Measurements from ENCODE around the gene SDS. TPM values are rescaled to one million over a fixed set of nuclear protein-coding genes. Genes with fewer than 3 reads are reported as not detected.

Gene SDS
- total and polyA plus RNA-seq, 2 donors (not counting 3 experiments of a cell fraction or from before 2014, with no cell fraction given) = not detected

DNA sequence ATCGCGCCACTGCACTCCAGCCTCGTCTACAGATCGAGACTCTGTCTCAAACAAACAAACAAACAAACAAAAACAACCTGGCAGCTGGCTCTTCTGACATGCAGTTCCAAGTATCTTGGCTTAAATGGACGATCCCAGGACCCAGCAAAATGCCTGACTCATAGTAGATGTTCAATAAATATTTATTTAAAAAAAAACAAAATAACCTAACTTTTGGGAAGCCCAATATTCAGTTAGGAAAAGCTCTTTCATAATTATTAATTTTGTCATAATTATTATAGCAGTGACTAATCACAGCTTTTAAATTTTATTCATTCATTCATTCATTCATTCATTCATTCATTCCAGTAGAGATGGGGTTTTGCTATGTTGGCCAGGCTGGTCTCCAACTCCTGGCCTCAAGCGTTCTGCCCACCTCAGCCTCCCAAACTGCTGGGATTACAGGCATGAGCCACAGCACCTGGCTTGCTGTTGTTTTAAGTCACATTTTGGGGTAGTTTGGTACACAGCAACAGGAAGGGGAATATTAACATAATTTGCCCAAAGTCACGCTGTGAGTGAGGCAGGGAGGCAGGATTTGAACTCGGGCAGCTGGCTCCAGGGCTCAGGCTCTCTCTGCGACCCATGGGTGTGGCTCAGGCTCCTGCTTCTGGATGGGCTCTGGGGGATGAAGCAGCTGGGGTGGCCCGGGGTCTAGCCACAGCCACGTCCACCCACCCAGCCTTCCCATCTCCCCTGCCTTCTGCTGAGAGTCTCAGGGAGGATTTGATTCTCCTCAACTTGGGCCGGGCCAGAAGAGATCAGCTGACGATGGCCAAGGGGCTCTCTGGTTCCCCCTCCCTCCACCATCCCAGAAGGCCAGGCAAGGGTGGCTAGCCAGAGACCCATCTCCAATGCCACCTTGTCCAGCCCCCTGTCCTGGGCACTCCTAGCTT is 2.4 kb downstream of the SDS start:
- no peak overlapping the region for H3K4me3 ChIP-seq (replicated peaks in 1 of 3; ENCODE audit: insufficient read depth in 1 of 3, low read depth in 1 of 3, low read length in 3 of 3)
- H3K79me2 ChIP-seq (ENCODE audit: control insufficient read depth, insufficient read depth, low read length) = no peaks in the 10 kb centered on the region
- no peak for TF ChIP-seq FOS (IDR thresholded peaks at IDR 0.05; ENCODE audit: borderline replicate concordance, insufficient read depth, low read length)
- TF ChIP-seq POLR2AphosphoS5 (IDR thresholded peaks at IDR 0.05; ENCODE audit: insufficient read depth, low read depth, low read length) = no peak
- TF ChIP-seq POLR2A (IDR thresholded peaks at IDR 0.05; ENCODE audit: low read depth, low read length) = no peak
- TF ChIP-seq JUN (IDR thresholded peaks at IDR 0.05; ENCODE audit: borderline replicate concordance, insufficient read depth, insufficient read length, low read depth) = no peak
- TF ChIP-seq, protein P1, sequence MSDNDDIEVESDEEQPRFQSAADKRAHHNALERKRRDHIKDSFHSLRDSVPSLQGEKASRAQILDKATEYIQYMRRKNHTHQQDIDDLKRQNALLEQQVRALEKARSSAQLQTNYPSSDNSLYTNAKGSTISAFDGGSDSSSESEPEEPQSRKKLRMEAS (IDR thresholded peaks at IDR 0.05; ENCODE audit: insufficient read depth, insufficient read length) = no peak
- no peak for TF ChIP-seq EZH2 (IDR thresholded peaks at IDR 0.05; ENCODE audit: borderline replicate concordance, low read depth, low read length, severe bottlenecking)
- no peak for TF ChIP-seq MYC (IDR thresholded peaks at IDR 0.05; ENCODE audit: low read depth, low read length)
- TF ChIP-seq GATA2 (IDR thresholded peaks at IDR 0.05; ENCODE audit: insufficient read depth, insufficient read length, low read depth, low read length) = no peak
- TF ChIP-seq, protein P2, sequence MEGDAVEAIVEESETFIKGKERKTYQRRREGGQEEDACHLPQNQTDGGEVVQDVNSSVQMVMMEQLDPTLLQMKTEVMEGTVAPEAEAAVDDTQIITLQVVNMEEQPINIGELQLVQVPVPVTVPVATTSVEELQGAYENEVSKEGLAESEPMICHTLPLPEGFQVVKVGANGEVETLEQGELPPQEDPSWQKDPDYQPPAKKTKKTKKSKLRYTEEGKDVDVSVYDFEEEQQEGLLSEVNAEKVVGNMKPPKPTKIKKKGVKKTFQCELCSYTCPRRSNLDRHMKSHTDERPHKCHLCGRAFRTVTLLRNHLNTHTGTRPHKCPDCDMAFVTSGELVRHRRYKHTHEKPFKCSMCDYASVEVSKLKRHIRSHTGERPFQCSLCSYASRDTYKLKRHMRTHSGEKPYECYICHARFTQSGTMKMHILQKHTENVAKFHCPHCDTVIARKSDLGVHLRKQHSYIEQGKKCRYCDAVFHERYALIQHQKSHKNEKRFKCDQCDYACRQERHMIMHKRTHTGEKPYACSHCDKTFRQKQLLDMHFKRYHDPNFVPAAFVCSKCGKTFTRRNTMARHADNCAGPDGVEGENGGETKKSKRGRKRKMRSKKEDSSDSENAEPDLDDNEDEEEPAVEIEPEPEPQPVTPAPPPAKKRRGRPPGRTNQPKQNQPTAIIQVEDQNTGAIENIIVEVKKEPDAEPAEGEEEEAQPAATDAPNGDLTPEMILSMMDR (IDR thresholded peaks at IDR 0.05; ENCODE audit: extremely low read depth in 1 of 2, insufficient read depth in 1 of 2, low read depth in 1 of 2, low read length in 2 of 2) = no peak
- BruUV-seq (replicated peaks) = no TSS peak
- no peaks in the 10 kb centered on the region for H3K9me3 ChIP-seq (replicated peaks; ENCODE audit: control insufficient read depth, insufficient read depth, low read length)
- dilution Hi-C loops (cut with MboI; ENCODE audit: extremely low pct_ligation_motif_present, low sequenced_read_pairs) (no loop called here), intact Hi-C loops (cut with micrococcal nuclease) (no loop called here)
- H3K9ac ChIP-seq (replicated peaks; ENCODE audit: extremely low read depth, insufficient read depth, low read length) = no peak overlapping the region
- no peaks in the 10 kb centered on the region for H3K4me1 ChIP-seq (ENCODE audit: control insufficient read depth, extremely low read depth, insufficient read depth, low read length)
- H3K9me1 ChIP-seq (replicated peaks; ENCODE audit: control insufficient read depth, extremely low read depth, insufficient read depth, low read length) = no peaks in the 10 kb centered on the region
- H3K4me2 ChIP-seq (ENCODE audit: insufficient read depth, low read length) = no peak overlapping the region
- no peaks in the 10 kb centered on the region for H4K20me1 ChIP-seq (replicated peaks; ENCODE audit: control insufficient read depth, extremely low read depth, insufficient read depth, low read length)
- H3K36me3 ChIP-seq (ENCODE audit: control insufficient read depth in 2 of 2, extremely low read depth in 1 of 2, insufficient read depth in 2 of 2, low read length in 2 of 2) = no peaks in the 10 kb centered on the region
- DNase-seq (ENCODE audit: low read depth, low spot score) (no peak), FAIRE-seq (no peak)
- CTCF ChIA-PET = interaction anchor here (0.6 to 1.5 kb wide), 2 partner anchors 23 to 204 kb away, joined by 3 read pairs; no protein-coding TSS in a partner anchor
- no peak overlapping the region for H3K27ac ChIP-seq (ENCODE audit: insufficient read depth, low read depth, low read length)
- no peak overlapping the region for H2AFZ ChIP-seq (ENCODE audit: low read depth, low read length)
- POLR2A ChIA-PET = no interaction called here
- H3K27me3 ChIP-seq (ENCODE audit: control insufficient read depth in 2 of 2, insufficient read depth in 2 of 2, low read length in 2 of 2) = peaks cover 0 to 3% of the 10 kb centered on the region in 2 experiments
